T-helper 1 cell (primary cell): ENCODE measurements around the gene GH2.
A peak's percentile ranks its signal among the peaks of the same experiment; 100 is the strongest.
"Not testable (repeated sequence)": the region's sequence is repeated elsewhere in the genome, so short reads cannot be mapped to it uniquely, and the experiment has no call there.

ENCODE experiments used
- DNase-seq, 5 donors: peaks; one replicate each; pipeline ENCODE4 v3.0.0-alpha.2; 2012 to 2020
- total RNA-seq, 4 donors: gene quantifications; one replicate each; lab custom pipeline; 2026; lab: John Stamatoyannopoulos, UW

GH2 gene
- total RNA-seq, result 0 reads per million in 4 donors

GRCh38 chr17:63881935-63882601 is at the start of gene GH2:
Gene GH2 (minus strand): TSS chr17:63881944. CDS start chr17:63881801, 143 bp downstream.
- peak; percentile 15 to 60 (median 43) for DNase-seq

DNA sequence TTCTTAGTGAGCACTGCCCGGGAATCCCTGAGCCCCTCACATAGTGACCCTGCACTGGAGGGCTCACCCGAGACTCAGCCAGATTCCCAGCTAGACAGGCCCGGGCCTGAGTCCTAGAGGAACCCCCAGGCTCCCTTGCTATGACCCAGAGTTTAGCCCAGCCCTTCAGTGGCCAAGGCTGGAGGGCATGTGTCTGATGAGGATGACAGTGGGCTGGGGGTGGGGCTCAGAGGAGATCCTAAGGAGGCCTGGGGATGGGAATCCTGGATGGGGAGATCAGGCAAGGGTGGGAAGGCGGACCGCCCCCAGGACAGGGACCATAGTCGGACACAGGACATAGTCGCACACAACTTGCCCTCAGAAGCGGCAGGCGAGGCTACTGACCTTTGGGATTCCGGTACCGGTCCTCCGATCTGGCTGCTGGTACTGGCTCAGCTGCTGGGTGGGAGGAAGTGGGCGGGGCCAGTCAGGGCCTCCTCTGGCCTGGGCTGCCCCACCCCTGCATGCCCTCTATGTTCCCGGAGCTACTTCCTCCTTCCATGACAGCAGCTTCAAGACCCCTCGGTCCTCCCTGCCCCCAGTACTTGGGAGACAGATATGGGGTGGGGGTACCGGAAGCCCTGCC is 49.3 kb upstream of the GH2 start:
- DNase-seq, result peak; percentile 54 to 75 (median 58)

- no peak for DNase-seq
These were observed 48.4 kb upstream of the GH2 start for GRCh38 chr17:63929860-63930766.

DNA sequence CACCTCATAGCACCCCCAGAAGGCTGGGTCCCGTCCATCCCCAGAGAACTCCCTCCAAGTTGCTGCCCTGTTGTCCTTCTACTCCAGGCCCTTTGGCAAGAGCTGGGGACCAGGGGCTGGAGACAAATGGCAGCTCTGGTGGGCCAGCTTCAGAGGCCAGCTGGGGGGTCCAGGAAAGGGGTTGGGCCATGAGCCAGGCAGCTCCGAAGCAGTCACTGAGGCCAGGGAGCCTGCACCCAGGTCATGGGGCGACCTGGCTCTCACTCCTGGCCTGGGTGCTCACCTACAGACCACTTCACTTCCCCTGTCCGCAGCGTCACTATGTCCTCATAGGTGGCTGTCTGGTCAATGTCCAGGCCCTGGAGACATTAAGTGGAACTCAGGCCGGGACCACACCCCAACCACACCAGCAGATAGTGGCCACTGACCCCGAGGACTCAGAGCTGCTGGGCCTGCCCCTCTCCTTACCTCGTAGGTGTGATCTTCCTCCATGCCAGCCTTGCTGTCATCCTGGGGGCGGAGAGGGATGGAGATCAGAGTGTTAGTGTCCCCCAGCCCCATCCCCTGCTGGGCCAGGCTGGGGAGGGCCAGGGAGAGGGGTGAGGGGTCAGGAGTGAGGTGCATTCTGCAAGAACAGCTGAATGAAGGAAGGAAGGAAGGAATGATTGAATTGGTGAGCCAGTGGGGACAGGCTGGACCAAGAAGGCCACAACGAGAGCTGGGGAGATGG is 47.4 kb upstream of the GH2 start:
- DNase-seq, result no peak

DNA sequence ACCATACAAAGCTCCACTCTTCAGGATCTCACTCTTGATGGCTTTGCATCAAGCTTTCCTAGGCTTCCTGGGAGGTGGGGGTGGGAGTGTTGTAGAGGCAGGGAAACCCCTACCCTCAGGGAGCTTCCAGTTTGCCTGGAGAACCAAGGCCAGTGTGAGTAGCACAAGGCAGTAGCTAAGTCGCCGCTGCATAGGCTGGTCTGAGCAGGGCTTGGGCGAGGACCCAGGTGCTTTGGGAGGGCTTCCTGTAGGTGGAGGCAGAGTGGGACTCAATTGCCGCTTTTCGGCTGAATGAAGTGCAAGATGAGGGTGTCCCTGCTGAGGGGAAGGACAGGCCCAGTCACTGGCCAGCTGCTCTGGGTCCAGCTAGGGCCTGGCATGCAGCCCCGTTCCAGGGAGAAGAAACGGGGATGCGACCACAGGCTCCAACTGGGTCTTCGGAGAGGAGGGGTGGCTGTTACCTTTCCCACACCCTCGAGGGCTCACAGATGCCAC is 46.5 kb upstream of the GH2 start:
- no peak for DNase-seq

DNA sequence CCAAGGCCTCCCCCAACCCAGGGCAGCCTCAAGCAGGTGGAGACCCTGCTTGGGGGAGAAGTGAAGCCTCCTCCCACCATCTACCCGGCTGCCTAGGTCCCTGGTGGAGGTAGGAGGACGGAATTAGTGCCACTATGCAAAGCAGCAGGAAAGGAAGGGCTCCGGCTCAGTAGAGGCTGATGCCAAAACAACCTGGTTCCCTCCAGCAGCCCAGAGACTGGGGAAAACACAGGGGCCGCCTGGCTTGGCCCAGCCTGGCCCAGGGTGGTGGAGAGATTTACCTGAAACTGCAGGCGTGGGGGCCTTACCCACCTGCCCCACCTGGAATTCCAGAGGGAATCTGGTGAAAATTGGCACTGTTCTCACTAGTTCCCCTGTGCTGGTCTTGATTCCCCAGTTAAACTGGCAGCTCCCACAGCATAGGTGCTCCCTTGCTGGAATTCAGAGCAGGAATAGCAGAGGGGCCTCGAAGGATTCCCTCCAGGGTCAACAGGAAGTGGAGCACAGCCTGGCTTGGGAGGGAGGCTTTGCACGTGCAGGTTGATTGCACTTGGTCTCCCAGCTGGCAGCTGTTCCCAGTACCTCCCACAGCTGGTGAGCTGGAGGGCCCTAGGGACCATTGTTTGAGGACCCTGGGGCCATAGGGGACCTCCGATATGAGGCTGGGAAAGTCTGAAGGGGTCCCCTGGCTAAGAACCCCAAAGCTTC is 45.9 kb upstream of the GH2 start:
- DNase-seq, result no peak

- no peak for DNase-seq
These were observed 44.4 kb upstream of the GH2 start for GRCh38 chr17:63926164-63926563.

GRCh38 chr17:63925615-63926014 is 43.9 kb upstream of the GH2 start:
- no peak for DNase-seq

GRCh38 chr17:63922402-63922801 is 40.7 kb upstream of the GH2 start:
- DNase-seq, result not testable (repeated sequence)

GRCh38 chr17:63920779-63921178 is 39.0 kb upstream of the GH2 start:
- DNase-seq, result not testable (repeated sequence)

- DNase-seq, result not testable (repeated sequence)
These were observed 38.3 kb upstream of the GH2 start for GRCh38 chr17:63920050-63920449.

DNA sequence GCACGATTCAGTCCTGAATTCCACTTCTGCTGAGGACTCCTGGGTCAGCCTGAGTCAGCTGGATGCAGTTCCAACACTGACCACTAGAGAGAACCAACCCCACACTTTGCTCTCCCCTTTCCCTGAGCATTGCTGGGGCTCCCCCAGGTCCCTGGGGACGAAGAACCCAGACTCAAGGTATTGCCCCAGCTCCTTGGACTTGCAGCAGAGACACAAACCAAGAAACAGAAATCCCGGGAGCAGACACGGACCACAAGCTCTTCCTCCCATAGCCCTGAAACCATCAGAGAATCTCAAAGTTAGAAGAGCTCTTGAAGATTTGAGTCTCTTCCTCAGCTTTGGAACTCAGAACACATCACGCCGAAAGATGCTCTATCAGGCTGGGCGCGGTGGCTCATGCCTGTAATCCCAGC is 37.6 kb upstream of the GH2 start:
- DNase-seq, result peak; percentile 39 to 76 (median 61)

GRCh38 chr17:63918789-63919305 is 37.1 kb upstream of the GH2 start, which contains the start of gene GH1:
Gene GH1 (minus strand): TSS chr17:63918839. CDS start chr17:63918776, 63 bp downstream.
- DNase-seq, result not testable (repeated sequence)

- DNase-seq, result no peak
These were observed 36.6 kb upstream of the GH2 start for GRCh38 chr17:63918305-63918704.

DNA sequence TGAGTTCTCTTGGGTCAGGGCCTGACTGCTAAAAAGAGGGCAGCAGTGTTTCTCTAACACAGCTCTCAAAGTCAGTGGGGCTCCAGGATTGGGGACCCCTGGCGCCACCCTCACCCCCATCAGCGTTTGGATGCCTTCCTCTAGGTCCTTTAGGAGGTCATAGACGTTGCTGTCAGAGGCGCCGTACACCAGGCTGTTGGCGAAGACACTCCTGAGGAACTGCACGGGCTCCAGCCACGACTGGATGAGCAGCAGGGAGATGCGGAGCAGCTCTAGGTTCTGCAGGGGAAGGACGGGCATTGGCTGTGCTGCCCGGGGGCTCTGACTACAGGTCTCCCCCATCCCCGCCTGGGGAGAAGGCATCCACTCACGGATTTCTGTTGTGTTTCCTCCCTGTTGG is 35.9 kb upstream of the GH2 start:
- DNase-seq, result no peak

DNA sequence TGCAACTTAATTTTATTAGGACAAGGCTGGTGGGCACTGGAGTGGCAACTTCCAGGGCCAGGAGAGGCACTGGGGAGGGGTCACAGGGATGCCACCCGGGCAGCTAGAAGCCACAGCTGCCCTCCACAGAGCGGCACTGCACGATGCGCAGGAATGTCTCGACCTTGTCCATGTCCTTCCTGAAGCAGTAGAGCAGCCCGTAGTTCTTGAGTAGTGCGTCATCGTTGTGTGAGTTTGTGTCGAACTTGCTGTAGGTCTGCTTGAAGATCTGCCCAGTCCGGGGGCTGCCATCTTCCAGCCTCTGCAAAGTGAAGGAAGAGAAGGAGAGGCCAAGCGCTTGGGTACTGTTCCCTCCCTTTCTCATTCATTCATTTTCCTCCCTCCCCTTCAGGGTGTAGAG is 35.5 kb upstream of the GH2 start:
- DNase-seq, result not testable (repeated sequence)

DNA sequence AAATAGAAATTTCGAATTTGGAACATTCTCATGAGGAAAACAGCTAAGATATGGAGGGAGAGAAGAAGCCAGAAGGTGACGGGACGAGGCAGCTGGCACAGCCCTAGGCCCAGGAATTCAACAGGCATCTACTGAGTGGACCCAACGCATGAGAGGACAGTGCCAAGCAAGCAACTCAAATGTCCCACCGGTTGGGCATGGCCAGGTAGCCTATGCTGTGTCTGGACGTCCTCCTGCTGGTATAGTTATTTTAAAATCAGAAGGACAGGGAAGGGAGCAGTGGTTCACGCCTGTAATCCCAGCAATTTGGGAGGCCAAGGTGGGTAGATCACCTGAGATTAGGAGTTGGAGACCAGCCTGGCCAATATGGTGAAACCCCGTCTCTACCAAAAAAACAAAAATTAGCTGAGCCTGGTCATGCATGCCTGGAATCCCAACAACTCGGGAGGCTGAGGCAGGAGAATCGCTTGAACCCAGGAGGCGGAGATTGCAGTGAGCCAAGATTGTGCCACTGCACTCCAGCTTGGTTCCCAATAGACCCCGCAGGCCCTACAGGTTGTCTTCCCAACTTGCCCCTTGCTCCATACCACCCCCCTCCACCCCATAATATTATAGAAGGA is 34.9 kb upstream of the GH2 start:
- DNase-seq, result no peak

DNA sequence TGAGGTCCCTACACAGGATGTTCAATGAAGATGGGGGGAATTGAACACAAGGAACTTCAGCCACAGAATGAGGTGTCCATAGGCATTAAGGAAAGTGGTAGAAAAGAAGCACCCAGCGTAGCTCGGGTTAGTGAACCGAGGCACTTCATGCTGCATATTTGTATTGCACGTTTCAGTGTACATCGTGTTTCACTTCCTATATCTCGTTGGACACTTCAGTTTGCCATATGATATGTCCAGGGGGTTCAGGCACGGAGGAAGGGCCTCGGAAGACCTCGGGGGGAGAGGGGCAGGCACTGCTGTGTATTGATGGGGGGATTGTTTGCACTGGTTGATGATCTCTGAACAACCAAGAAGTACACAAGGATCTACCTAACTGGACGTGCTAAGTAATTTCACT is 34.0 kb upstream of the GH2 start:
- not testable (repeated sequence) for DNase-seq

- no peak for DNase-seq
These were observed 32.7 kb upstream of the GH2 start for GRCh38 chr17:63914471-63914870.

DNA sequence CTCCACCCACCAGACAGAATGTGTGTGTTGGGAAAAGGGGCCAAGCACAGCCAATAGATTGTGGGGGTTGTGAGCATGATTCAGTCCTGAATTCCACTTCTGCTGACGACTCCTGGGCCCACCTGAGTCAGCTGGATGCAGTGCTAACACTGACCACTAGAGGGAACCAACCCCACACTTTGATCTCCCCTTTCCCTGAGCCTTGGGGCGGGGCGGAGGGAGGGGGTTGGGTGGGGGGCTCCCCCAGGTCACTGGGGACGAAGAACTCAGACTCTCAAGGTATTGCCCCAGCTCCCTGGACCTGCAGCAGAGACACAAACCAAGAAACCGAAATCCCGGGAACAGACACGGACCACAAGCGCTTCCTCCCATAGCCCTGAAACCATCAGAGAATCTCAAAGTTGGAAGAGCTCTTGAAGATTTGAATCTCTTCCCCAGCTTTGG is 29.9 kb upstream of the GH2 start:
- DNase-seq, result peak; percentile 20 to 54 (median 42)
